Head of caudate nucleus (tissue), 42 donors: ENCODE measurements around the gene CCNY.

ENCODE experiments used
- DNase-seq, 42 donors: peaks; one replicate each; pipeline versions ENCODE4 v3.0.0 to v3.0.0-alpha.2; 2020 to 2021; ENCODE audit warnings: mixed read lengths in 7 of 42
- intact Hi-C: fragments of 100-400 bp; cut with DNase I; formaldehyde crosslinking; loops from one replicate; pipeline ENCODE4 v1.15.0; 2022

CCNY gene

GRCh38 chr10:35328404-35329037 is 7.8 kb upstream of the CCNY start:
- DNase-seq, result no peak
- intact Hi-C loops, result no loop called here

GRCh38 chr10:35329520-35329919 is 6.8 kb upstream of the CCNY start:
- no peak for DNase-seq
- intact Hi-C loops, result no loop called here

GRCh38 chr10:35331894-35332640 is 4.2 kb upstream of the CCNY start:
- no peak for DNase-seq
- intact Hi-C loops, result loop anchor here (10.0 kb wide), 2 partner anchors 133 to 233 kb away; no protein-coding TSS in a partner anchor

GRCh38 chr10:35334297-35334696 is 2.0 kb upstream of the CCNY start:
- intact Hi-C loops, result loop anchor here (10.0 kb wide), 2 partner anchors 131 to 231 kb away; no protein-coding TSS in a partner anchor
- no peak for DNase-seq

GRCh38 chr10:35335133-35336083 is 901 bp upstream of the CCNY start:
- DNase-seq, result no peak
- intact Hi-C loops, result loop anchor here (10.0 kb wide), 2 partner anchors 129 to 229 kb away; no protein-coding TSS in a partner anchor

GRCh38 chr10:35336921-35337823 is 863 bp downstream of the CCNY start:
- peak in 36 of 42 donors; percentile 25 to 70 (median 40) for DNase-seq
- intact Hi-C loops, result loop anchor here (10.0 kb wide), 2 partner anchors 128 to 228 kb away; no protein-coding TSS in a partner anchor

GRCh38 chr10:35339942-35340341 is 3.6 kb downstream of the CCNY start:
- intact Hi-C loops, result loop anchor here (10.0 kb wide), 2 partner anchors 125 to 225 kb away; no protein-coding TSS in a partner anchor
- no peak for DNase-seq

GRCh38 chr10:35340975-35341374 is 4.7 kb downstream of the CCNY start:
- peak in 2 of 42 donors; percentile 46 to 47 for DNase-seq
- intact Hi-C loops, result no loop called here

GRCh38 chr10:35341521-35341920 is 5.2 kb downstream of the CCNY start:
- intact Hi-C loops, result no loop called here
- no peak for DNase-seq

GRCh38 chr10:35342183-35342753 is 6.0 kb downstream of the CCNY start:
- intact Hi-C loops, result no loop called here
- no peak for DNase-seq

- intact Hi-C loops, result no loop called here
- DNase-seq, result no peak
Observed at GRCh38 chr10:35343739-35344138, 7.4 kb downstream of the CCNY start.

- DNase-seq, result no peak
- intact Hi-C loops, result no loop called here
Observed at GRCh38 chr10:35345383-35345742, 9.1 kb downstream of the CCNY start.

GRCh38 chr10:35346248-35346647 is 9.9 kb downstream of the CCNY start:
- peak in 5 of 42 donors; percentile 19 to 58 (median 48) for DNase-seq
- intact Hi-C loops, result no loop called here

GRCh38 chr10:35347121-35347562 is 10.8 kb downstream of the CCNY start:
- intact Hi-C loops, result no loop called here
- peak in 29 of 42 donors; percentile 21 to 82 (median 62) for DNase-seq

GRCh38 chr10:35347899-35348608 is 11.7 kb downstream of the CCNY start:
- peak in 8 of 42 donors; percentile 11 to 60 (median 36) for DNase-seq
- intact Hi-C loops, result no loop called here

- DNase-seq, result no peak
- intact Hi-C loops, result no loop called here
Observed at GRCh38 chr10:35348609-35349388, 12.5 kb downstream of the CCNY start.
